PC-9 (cell line): ENCODE results near the gene FARP1. TPM values are rescaled to one million over a fixed set of nuclear protein-coding genes. Genes with fewer than 3 reads are reported as not detected.
A peak's percentile ranks its signal among the peaks of the same experiment; 100 is the strongest.

Source experiments
- BruUV-seq: library from RNA; stranded (reverse); fragments of 400-500 nt; replicated peaks from 2 replicates; lab custom pipeline; 2021; lab: Mats Ljungman, UMichigan
- CTCF ChIA-PET: fragments of 300-600 bp; sonication (Branson Sonifier 250); formaldehyde crosslinking; loops from one replicate; lab custom pipeline; 2022; ENCODE audit warnings: antibody characterized with exemption; lab: Charles Lee
- POLR2A ChIA-PET: fragments of 300-600 bp; sonication (Branson Sonifier 250); formaldehyde crosslinking; loops from one replicate; lab custom pipeline; 2022; ENCODE audit warnings: antibody characterized with exemption; ENCODE audit not compliant: unreplicated experiment; lab: Charles Lee
- DNase-seq, 2 experiments: peaks; one replicate each; pipeline versions ENCODE4 v3.0.0 to v3.0.0-alpha.2; 2015 to 2022; ENCODE audit warnings: mixed read lengths in 1 of 2
- H2AFZ ChIP-seq: fragments of 200-600 bp; sonication (generic); 2 replicates; pipeline ENCODE4 v1.8.1; 2017; ENCODE audit warnings: antibody characterized with exemption
- H3F3A ChIP-seq: fragments of 200-600 bp; sonication (generic); 2 replicates; pipeline ENCODE4 v1.8.1; 2017; ENCODE audit warnings: antibody characterized with exemption, mild to moderate bottlenecking, low read depth; ENCODE audit not compliant: insufficient read depth
- H3K27ac ChIP-seq: fragments of 200-600 bp; sonication (generic); 2 replicates; pipeline ENCODE4 v1.6.1; 2016; ENCODE audit warnings: mixed run types
- H3K27me3 ChIP-seq: fragments of 200-600 bp; sonication (generic); 2 replicates; pipeline ENCODE4 v1.6.1; 2016; ENCODE audit warnings: low read depth, mixed run types; ENCODE audit not compliant: insufficient read depth
- H3K36me3 ChIP-seq: fragments of 200-600 bp; sonication (generic); 2 replicates; pipeline ENCODE4 v1.6.1; 2016; ENCODE audit warnings: low read depth, mixed run types
- H3K4me1 ChIP-seq: fragments of 200-600 bp; sonication (generic); replicated peaks from 2 replicates; pipeline ENCODE4 v1.6.1; 2016; ENCODE audit warnings: mixed run types; ENCODE audit not compliant: insufficient read depth
- H3K4me2 ChIP-seq: fragments of 200-600 bp; sonication (generic); 2 replicates; pipeline ENCODE4 v1.6.1; 2017; ENCODE audit warnings: mixed run types
- H3K4me3 ChIP-seq: fragments of 200-600 bp; sonication (generic); 2 replicates; pipeline ENCODE4 v1.6.1; 2016; ENCODE audit warnings: mixed run types
- H3K79me2 ChIP-seq: fragments of 200-600 bp; sonication (generic); 2 replicates; pipeline ENCODE4 v1.6.1; 2017; ENCODE audit warnings: low read depth, mixed run types
- H3K9me2 ChIP-seq: fragments of 200-600 bp; sonication (generic); 2 replicates; pipeline ENCODE4 v1.8.1; 2017; ENCODE audit warnings: mild to moderate bottlenecking; ENCODE audit not compliant: insufficient read depth
- H3K9me3 ChIP-seq: fragments of 200-600 bp; sonication (generic); 2 replicates; pipeline ENCODE4 v1.8.1; 2016; ENCODE audit warnings: low read depth; ENCODE audit not compliant: insufficient read depth
- H4K20me1 ChIP-seq: fragments of 200-600 bp; sonication (generic); 2 replicates; pipeline ENCODE4 v1.8.1; 2017; ENCODE audit not compliant: insufficient read depth
- CTCF ChIP-seq: fragments of 200-600 bp; sonication (generic); conservative IDR thresholded peaks from 2 replicates; pipeline ENCODE4 v1.6.1; 2017; ENCODE audit warnings: mixed run types, antibody characterized with exemption, mild to moderate bottlenecking, moderate library complexity
- EZH2 ChIP-seq: fragments of 200-600 bp; sonication (generic); IDR thresholded peaks from 2 replicates; pipeline ENCODE4 v1.8.0; 2017; ENCODE audit warnings: antibody characterized with exemption, low read depth
- intact Hi-C: fragments of 100-400 bp; cut with micrococcal nuclease; formaldehyde crosslinking; loops from one replicate; pipeline ENCODE4 v1.10.0; 2022; ENCODE audit not compliant: unreplicated experiment
- total RNA-seq: library from RNA; stranded (reverse); gene quantifications from 2 replicates; pipeline ENCODE4 v1.2.3, GENCODE V29; 2021

The FARP1 gene
- total RNA-seq, 1 experiment from 2014 or later, result 62.1 TPM

GRCh38 chr13:98352226-98352625, 209.3 kb downstream of the FARP1 start:
- no TSS peak for BruUV-seq
- Histone ChIP-seq H3K27ac (no peak overlapping the region), H3K9me3 (no peaks in the 10 kb centered on the region), H2AFZ (no peak overlapping the region), H4K20me1 (no peaks in the 10 kb centered on the region), H3K36me3 (no peaks in the 10 kb centered on the region), H3K4me3 (no peak overlapping the region), H3K9me2 (no peaks in the 10 kb centered on the region), H3K27me3 (no peaks in the 10 kb centered on the region), H3K79me2 (no peaks in the 10 kb centered on the region; the same call in 1 of the 2 replicates), H3K4me1 (peaks cover 6% of the 10 kb centered on the region), H3F3A (no peaks in the 10 kb centered on the region), H3K4me2 (no peak overlapping the region)
- CTCF ChIA-PET, result no interaction called here
- intact Hi-C loops, result no loop called here
- TF ChIP-seq CTCF (no peak), EZH2 (no peak)
- POLR2A ChIA-PET, result no interaction called here
- DNase-seq, result peak in 1 of 2 experiments; percentile 11

DNA sequence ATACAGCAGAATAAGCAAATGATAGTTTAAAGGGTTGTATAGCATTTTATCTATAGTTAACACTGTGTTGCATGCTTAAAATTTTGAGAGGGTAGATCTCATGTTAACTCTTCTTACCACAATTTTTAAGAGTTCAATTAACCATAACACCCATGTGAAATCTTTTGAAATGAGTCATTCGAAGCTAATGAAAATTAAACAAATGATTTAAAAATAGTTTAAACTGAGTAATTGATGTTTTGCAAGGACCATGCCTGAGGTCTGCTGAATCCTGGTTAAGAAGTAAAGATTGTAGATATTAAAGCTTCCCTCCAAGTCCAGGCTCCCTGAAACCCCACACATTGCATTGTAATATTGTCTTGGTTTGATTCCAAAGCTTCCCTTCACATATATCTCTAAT, 210.9 kb downstream of the FARP1 start:
- H4K20me1 ChIP-seq, result no peaks in the 10 kb centered on the region
- H3K36me3 ChIP-seq, result no peaks in the 10 kb centered on the region
- TF ChIP-seq CTCF, result no peak
- no peak for TF ChIP-seq EZH2
- intact Hi-C loops, result no loop called here
- H3K4me2 ChIP-seq, result no peak overlapping the region
- peak in 1 of 2 experiments; percentile 42 for DNase-seq
- no peak overlapping the region for H3K4me3 ChIP-seq
- no peaks in the 10 kb centered on the region for H3K9me2 ChIP-seq
- H2AFZ ChIP-seq, result no peak overlapping the region
- BruUV-seq, result no TSS peak
- ChIA-PET POLR2A (interaction anchor here (0.7 kb wide), 1 partner anchor 769 kb away, joined by 12 read pairs; no protein-coding TSS in a partner anchor), CTCF (no interaction called here)
- H3K9me3 ChIP-seq, result no peaks in the 10 kb centered on the region
- peaks cover 6% of the 10 kb centered on the region for H3K4me1 ChIP-seq
- no peaks in the 10 kb centered on the region; the same call in 1 of the 2 replicates for H3F3A ChIP-seq
- no peak overlapping the region for H3K27ac ChIP-seq
- H3K27me3 ChIP-seq, result no peaks in the 10 kb centered on the region
- no peaks in the 10 kb centered on the region; the same call in 1 of the 2 replicates for H3K79me2 ChIP-seq

DNA sequence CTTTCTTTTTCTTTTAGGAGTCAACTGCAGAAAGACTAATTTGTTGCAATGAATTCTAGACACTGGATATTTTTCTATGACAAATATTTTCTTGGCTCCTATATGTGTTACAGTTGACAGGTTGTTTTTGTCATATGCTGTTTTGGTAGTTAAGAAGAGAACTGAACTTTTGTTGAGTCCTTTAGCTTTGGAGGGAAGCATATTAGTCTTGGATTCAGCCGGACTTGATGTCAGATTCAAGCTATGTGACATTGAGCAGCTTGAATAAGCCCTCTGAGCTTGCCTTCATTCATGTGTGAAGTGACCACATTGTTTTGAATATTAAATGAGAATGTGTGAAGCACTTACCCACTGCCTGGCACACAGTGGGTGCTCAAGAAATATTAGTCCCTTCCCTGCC, 216.0 kb downstream of the FARP1 start:
- no peaks in the 10 kb centered on the region for H3K27me3 ChIP-seq
- no TSS peak for BruUV-seq
- no peaks in the 10 kb centered on the region for H4K20me1 ChIP-seq
- no peaks in the 10 kb centered on the region; the same call in 1 of the 2 replicates for H3F3A ChIP-seq
- peaks cover 2% of the 10 kb centered on the region for H3K4me1 ChIP-seq
- no peaks in the 10 kb centered on the region; the same call in 1 of the 2 replicates for H3K79me2 ChIP-seq
- H3K27ac ChIP-seq, result no peak overlapping the region
- no peak overlapping the region for H3K4me3 ChIP-seq
- TF ChIP-seq EZH2, result no peak
- no peak for TF ChIP-seq CTCF
- H3K9me3 ChIP-seq, result no peaks in the 10 kb centered on the region
- ChIA-PET POLR2A (no interaction called here), CTCF (no interaction called here)
- intact Hi-C loops, result no loop called here
- H2AFZ ChIP-seq, result no peak overlapping the region
- peak in 1 of 2 experiments; percentile 28 for DNase-seq
- H3K9me2 ChIP-seq, result no peaks in the 10 kb centered on the region
- H3K36me3 ChIP-seq, result no peaks in the 10 kb centered on the region
- no peak overlapping the region for H3K4me2 ChIP-seq
